ENCODE measurements around the gene HOMER3.

DNA sequence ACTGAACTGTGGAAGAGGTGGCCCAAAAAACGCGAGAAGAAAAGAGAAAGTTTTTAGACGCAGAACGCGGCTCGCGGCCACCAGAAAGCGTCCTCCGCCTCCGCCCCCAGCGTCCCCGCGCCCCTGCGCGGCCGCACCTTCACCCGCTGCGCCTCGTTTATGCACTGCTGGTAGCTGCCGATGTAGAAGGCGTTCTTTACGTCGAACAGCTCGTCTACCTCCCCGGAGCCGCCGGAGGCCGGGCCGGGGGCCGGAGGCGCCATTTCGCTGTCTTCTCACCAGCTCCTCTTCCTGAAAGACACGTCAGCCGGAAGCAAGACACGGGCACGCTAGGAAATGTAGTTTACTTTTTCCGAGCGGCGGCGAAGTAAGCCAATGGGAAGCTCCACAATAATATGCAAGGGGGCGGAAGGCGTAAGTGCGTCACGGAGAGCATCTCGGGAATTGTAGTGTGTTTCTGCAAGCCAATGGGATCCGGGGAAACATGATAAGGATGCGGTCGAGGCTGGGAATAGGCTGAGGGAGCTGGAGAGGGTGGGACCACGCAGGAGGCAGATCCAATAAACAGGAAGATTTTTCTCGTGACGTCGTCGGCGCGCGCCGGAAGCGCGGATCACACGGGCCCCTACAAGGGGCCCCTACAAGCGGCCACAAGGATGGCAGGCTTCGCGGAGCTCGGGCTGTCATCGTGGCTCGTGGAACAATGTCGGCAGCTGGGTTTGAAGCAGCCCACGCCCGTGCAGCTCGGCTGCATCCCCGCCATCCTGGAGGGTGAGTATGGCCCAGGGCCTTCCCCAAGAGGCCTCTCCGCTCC lies 21.7 kb downstream of the HOMER3 start, which contains the start of the genes COPE and DDX49:
- TF ChIP-seq, protein P1, sequence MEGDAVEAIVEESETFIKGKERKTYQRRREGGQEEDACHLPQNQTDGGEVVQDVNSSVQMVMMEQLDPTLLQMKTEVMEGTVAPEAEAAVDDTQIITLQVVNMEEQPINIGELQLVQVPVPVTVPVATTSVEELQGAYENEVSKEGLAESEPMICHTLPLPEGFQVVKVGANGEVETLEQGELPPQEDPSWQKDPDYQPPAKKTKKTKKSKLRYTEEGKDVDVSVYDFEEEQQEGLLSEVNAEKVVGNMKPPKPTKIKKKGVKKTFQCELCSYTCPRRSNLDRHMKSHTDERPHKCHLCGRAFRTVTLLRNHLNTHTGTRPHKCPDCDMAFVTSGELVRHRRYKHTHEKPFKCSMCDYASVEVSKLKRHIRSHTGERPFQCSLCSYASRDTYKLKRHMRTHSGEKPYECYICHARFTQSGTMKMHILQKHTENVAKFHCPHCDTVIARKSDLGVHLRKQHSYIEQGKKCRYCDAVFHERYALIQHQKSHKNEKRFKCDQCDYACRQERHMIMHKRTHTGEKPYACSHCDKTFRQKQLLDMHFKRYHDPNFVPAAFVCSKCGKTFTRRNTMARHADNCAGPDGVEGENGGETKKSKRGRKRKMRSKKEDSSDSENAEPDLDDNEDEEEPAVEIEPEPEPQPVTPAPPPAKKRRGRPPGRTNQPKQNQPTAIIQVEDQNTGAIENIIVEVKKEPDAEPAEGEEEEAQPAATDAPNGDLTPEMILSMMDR (IDR thresholded peaks at IDR 0.05 in 2 of 3, conservative IDR thresholded peaks at IDR 0.05 in 1 of 3; ENCODE audit: insufficient read depth in 2 of 3, low read depth in 1 of 3, low read length in 3 of 3): no peak
- TF ChIP-seq HDAC8 (tag; IDR thresholded peaks at IDR 0.05) (no peak), POLR2AphosphoS5 (IDR thresholded peaks at IDR 0.05; ENCODE audit: control insufficient read depth, insufficient read depth, low read depth, low read length) (peak; percentile 92), EZH2 (IDR thresholded peaks at IDR 0.05; ENCODE audit: borderline replicate concordance, low read depth, low read length) (no peak), BHLHE40 (IDR thresholded peaks at IDR 0.05; ENCODE audit: low read length) (peak; percentile 49)
- TF ChIP-seq, protein P2, sequence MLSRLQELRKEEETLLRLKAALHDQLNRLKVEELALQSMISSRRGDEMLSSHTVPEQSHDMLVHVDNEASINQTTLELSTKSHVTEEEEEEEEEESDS (CRISPR knock-in tag; IDR thresholded peaks at IDR 0.05): no peak
